NCI-H1105 (cell line): ENCODE data around the gene DGKB.

Source experiments
- DNase-seq: peaks from one replicate; lab custom pipeline; 2025; lab: John Stamatoyannopoulos, UW

Gene DGKB

DNA sequence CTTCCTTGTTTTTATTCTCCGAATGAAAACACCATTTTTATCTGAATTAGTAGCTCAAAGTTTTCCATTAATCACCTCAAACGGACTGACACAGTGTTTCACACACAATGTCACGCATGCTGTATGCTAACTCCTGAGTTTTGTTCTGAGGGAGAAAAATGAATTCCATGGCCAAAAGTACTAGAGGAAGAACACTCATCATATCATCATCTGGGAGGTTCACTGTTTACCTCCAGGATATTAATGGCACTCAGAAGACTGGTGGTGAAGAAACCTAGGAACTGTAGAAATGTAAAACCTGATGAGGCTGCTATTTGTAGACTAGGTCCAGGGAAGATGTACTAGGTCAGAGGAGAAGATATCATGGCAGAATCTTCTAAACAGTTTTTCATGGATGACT is 517.5 kb downstream of the DGKB start:
- no peak for DNase-seq

DNA sequence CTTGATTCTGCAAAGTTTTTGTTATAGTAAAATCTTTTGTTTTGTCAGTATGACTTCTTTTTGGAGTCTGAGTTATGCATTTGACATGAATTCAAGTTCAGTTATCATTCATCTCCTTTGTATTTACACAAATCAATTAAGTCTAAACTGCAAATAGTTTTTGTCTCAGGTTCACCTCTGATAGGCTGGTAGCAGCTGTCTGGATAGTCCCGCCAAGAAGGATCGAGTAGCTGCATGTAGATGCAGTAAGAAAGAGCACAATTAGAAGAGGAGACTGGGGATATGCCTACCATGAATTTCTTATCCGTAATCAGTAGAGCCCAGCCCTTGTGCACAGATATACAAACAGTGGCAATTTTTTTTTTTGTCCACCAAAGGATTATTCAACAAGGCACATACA is 520.6 kb downstream of the DGKB start:
- no peak for DNase-seq

DNA sequence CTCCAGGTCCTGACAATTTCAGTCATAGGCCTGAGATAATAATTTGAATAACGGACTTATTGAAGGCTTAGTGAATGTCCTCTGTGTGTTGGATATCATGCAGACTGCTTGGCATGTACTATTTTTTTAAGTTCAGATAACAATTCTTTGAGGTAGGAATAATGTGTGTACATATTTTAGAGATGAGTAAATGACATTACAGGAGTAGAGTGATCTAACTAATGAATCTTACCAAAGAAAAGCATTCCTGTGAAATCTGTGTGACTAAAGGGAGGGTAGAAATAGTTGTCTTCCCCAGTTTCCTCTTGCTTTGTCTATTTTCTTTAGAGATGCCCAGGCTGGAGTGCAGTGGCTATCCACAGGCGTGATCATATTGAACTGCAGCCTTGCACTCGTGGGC is 521.2 kb downstream of the DGKB start:
- DNase-seq = no peak

GRCh38 chr7:14380881-14381280 is 521.7 kb downstream of the DGKB start:
- DNase-seq = no peak

GRCh38 chr7:14377646-14378266 is 524.8 kb downstream of the DGKB start:
- DNase-seq = no peak

GRCh38 chr7:14376711-14377110 is 525.8 kb downstream of the DGKB start:
- DNase-seq = no peak

- DNase-seq = no peak
Measured at GRCh38 chr7:14375998-14376397, 526.6 kb downstream of the DGKB start.

DNA sequence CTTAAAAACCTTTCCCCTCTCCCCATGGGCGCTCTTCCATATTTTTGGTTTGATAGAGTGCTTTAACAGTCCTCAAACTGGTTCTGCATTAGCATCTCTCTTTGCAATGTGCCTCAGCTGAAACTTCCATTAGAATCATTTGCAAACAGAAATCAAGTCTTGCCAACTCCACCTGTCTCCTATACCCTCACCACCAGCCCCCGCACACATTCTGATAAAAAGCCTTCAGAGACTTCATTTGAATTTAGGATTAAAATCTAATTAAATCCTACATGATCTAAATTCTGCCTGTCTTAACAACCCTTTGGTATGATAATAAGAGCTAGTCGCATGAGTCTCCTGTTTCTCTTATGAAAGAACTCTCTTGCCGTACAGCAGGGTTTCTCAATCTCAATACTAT is 528.2 kb downstream of the DGKB start:
- DNase-seq = no peak

GRCh38 chr7:14368285-14368684 is 534.3 kb downstream of the DGKB start:
- DNase-seq = no peak

DNA sequence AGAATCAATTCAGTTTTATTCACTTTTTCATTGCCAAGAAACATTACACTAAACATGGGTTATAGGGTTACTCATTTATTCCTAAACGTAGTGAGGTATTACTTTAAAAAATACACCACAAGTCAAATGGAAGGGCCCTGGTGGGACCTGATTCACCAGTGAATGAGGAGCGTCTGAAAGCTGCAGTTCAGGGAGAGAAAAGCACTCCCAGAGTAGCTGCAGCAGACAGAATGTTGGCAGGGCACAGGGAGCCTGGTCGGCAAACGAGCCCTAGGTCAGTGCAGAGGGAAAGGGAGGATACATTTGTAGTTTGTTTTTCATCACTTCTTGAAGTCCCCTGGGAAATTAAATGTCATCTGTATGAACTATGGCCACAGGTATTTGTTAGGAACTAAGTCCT is 551.4 kb downstream of the DGKB start:
- no peak for DNase-seq

DNA sequence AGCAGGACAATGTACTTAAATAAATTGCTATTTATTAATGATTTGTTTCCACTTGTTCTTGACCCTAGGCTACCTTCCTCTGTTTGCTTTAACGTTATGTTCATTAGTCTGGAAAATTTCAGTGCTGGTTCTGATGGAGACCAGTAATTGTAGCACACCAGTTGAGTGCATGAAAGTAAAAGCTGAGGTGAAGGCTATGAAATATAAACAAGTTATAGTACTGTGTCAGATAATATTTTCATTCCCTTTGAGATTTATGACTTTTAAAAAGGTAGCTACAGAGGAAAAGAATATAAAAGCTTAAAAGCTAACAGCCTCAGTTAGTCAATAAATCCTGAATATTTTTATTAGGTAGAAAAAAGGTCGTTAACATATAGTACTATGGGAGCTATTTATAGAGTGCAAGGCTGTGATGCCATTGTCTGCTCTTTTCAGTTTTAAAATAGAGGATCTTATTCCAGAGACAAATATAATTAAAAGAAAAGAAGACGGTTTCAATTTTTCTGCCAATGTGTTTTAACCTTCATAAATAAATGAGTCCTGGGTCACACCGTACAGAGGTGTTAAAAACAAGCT is 561.3 kb downstream of the DGKB start:
- DNase-seq = no peak

GRCh38 chr7:14340393-14341074 is 562.0 kb downstream of the DGKB start:
- DNase-seq = no peak

DNA sequence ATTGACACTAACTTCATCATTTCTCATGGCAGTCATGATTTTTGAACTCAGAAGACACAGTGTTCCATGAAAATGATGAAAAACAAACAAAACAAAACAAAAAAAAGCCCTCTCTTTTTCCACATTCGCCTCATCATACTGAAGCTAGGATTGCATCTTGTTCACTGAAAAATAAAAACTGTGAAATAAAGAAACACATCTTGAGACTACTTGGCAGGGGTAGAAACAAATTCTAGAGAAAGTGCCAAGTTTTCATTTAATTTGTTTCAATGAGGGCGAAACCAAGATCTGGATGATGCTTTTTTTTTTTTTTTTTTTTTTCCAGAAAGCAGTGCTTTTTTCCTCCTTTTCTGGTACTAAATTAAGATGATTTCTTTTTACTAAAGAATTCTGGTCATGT is 562.7 kb downstream of the DGKB start:
- no peak for DNase-seq

DNA sequence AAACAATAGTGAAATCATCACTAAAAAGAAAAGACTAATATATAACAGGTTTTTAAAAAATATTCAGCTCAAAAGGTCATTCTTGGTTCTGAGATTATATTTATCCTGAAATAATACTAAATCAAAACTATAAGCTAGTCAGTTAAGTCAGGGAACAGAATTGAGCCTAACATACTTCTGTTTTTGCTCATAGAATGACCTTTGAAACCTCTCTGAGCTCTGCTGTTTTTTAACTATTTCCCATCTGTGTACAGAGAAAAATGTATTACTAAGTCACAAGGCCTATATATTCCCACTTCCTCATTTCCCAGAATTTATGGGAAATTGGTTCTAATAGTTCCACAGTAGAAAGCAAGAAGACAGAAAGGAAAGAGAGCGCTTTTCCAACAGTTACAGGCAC is 566.3 kb downstream of the DGKB start:
- no peak for DNase-seq

DNA sequence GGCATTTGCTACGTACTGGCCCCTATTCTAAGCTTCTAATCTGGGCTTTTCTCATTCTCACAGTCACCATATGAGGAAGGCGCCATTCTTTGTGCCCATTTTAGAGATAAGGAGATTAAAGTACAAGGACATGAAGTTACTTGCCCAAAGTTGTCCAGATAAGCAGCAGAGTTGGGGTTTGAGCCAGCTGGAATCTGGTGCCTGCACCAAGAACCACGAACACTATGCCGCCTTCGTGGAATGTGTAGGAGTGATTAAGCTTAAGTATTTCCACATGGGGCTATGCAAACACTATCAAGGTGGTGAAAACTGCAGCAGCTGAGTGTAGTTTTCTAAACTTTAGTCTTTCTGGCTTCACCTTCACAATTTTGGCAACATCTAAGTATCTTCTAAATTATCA is 570.4 kb downstream of the DGKB start:
- DNase-seq = no peak

GRCh38 chr7:14324767-14325166 is 577.8 kb downstream of the DGKB start:
- DNase-seq = no peak

GRCh38 chr7:14322724-14323123 is 579.8 kb downstream of the DGKB start:
- no peak for DNase-seq

- peak; percentile 77 for DNase-seq
Measured at GRCh38 chr7:14321947-14322346, 580.6 kb downstream of the DGKB start.

- no peak for DNase-seq
Measured at GRCh38 chr7:14309432-14309831, 593.1 kb downstream of the DGKB start.

DNA sequence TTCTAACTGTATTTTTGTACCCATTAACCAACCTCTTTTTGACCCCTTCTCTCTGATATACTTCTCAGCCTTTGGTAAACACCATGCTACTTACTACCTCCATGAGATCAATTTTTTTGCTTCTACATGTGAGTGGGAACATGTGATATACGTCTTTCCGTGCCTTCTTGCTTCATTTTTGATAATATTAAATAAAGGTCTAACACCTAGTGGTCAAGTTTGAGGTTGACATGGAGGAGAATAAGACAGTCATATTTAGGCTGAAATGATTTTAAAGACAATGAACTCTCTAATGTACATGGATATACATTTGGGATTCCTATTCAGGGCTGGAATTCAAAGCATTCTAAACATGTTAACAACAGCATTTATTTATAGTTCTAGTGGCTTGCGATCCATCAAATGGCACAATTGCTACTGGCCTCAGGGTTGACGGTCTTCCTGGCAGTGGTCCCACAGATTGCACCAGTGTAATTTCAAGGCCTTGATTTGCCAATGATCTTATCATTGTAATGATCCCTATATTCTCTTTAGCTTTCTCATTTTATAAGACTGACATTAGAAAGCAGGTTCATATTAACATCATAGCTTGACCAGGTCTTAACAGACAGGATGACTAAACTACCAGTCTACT is 597.2 kb downstream of the DGKB start:
- DNase-seq = no peak

GRCh38 chr7:14303536-14303935 is 599.0 kb downstream of the DGKB start:
- DNase-seq = no peak

DNA sequence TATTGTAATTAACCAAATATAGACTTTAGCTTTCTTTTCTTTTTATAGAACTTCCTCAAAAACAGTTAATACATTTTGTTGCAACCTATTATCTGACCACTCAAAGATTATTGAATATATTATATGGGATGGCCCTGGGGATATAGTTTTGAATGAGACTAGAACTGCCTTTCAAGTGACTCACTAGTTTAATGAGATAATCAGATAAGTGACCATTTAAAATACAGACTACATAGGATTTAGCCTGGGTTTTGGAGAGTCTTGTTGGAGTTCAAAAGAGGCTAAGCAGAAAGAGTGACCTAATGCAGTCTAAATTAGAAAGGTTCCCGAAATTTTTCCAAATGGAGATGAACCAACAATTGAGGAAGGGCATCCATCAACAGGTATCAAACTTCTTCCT is 607.9 kb downstream of the DGKB start:
- DNase-seq = no peak

DNA sequence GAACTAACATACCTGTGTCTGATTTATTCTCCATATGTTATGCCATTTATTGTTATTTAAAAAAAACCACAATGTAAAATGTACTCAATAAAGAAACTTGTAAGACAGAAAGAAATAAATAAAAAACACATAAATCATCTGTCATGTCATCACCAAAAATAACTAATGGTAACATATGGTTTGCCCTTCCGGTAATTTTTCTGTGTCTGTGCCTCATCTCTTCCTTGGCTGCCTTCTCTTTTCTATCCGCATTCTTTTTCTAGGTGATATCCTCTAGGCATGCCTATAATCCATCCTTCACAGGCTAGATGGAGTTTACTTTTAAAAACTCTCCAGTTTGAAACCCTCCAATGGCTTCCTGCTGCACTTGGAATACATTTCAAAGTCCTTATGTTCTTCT is 609.1 kb downstream of the DGKB start:
- DNase-seq = no peak
